ENCODE results near the gene ETFA.
"Not testable (repeated sequence)": the region's sequence is repeated elsewhere in the genome, so short reads cannot be mapped to it uniquely, and the experiment has no call there.

The ETFA gene

DNA sequence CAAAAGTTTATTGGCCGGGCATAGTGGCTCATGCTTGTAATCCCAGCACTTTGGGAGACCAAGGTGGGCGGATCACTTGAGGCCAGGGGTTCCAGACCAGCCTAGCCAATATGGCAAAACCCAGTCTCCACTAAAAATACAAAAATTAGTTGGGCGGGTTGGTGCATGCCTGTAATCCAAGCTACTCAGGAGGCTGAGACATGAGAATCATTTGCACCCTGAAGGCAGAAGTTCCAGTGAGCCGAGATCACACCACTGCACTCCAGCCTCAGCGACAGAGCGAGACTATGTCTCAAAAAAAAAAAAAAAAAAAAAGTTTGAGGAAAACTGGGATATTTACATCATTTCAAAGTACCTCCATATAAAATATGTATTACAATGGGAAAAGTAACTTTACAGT lies 40.4 kb downstream of the ETFA start:
- no peak for DNase-seq

DNA sequence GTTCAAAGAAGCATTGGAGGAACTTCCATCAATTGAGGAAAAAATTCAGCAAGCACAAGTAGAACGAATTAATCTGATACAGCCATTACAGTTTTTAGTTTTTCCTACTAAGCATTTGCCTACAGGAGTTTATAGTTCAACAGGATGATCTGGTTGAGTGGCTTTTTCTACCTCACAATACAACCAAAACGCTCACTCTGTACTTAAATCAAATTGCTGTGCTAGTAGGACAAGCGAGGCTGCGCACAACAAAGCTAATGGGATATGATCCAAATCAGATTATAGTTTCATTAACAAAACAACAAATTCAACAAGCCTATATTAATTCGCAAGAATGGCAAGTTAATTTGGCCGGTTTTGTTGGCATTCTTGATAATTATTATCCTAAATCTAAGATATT lies 44.2 kb downstream of the ETFA start:
- DNase-seq: no peak

DNA sequence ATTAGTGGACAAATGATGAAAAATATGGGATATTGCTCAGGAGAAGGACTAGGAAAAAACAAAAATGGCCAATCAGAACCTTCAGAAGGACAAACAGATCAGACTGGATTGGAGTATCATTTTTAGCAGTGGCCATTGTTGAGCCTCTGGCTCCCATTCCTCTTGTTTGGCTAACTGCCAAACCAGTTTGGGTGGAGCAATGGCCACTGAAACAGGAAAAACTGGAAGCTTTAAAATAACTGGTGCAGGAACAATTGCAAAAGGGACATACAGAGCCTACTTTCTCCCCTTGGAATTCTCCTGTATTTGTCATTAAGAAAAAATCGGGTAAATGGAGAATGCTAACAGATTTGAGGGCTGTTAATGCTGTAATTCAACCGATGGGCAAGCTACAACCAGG lies 45.5 kb downstream of the ETFA start:
- not testable (repeated sequence) for DNase-seq

DNA sequence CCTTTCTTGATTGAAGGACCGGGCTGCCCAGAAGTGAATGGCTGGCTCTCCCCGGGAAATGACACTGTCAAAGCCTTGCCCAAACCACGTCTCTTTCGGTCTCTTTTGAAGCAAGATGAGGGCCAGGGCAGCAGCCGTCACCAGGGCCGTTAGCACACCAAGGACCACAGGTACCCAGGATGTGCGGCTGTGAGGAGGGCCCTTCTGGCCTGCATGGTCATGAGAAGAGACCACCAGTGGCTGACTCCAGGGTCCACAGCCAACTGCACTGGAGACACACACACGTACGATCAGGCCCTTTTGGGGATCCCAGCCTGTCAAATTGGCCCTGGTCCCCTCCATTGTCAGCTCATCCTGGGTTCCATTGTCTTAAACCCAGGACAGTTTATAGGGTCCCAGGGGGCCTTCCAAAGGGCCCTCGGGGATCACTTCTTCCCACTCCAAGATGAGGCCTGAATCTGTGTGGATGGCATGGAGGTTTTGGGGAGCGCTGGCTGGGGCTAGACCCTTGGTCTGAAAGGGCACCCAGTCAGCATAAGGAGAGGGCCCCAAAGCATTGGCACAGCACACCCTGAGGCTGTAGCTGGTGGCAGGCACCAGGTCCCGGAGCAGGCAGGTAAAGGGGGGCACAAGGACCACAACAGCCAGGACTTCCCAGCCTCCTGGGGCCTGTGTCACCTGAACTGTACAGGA lies 50.9 kb downstream of the ETFA start:
- no peak for DNase-seq

DNA sequence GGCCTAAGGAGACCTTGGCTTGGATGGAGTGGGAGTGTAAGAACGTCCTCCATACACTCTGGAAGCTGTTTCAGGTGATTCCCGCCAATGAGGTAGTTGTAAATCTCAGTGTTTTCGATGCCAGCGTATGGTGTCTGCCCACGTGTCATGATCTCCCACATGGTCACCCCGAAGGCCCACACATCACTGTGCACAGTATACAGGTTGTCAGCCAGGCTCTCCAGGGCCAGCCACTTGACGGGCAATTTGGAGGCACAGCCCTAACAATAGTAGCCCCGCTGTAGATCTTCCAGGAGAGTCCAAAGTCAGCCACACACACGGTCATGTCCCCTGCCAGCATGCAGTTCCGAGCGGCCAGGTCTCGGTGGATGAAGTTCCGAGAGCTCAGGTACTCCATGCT lies 51.9 kb downstream of the ETFA start:
- DNase-seq: no peak

DNA sequence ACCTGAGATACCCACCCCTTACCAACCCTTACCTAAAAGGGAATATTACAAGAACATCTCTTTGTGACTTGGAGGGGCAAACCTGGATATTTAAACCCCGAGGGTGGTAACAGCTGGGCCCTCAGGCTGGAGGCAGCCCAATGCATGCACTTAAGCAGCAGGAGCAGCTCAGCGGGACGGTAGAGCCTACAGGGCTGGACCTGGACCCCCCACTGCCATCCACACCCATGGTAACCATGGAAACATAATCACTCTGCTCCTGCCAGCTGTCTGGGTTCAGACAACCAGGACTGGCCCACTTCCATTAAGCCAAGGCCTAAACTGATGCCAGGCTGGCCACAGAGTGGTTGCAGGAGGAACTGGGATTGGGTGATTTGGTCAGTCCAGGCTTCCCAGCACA lies 52.8 kb downstream of the ETFA start:
- DNase-seq: no peak

DNA sequence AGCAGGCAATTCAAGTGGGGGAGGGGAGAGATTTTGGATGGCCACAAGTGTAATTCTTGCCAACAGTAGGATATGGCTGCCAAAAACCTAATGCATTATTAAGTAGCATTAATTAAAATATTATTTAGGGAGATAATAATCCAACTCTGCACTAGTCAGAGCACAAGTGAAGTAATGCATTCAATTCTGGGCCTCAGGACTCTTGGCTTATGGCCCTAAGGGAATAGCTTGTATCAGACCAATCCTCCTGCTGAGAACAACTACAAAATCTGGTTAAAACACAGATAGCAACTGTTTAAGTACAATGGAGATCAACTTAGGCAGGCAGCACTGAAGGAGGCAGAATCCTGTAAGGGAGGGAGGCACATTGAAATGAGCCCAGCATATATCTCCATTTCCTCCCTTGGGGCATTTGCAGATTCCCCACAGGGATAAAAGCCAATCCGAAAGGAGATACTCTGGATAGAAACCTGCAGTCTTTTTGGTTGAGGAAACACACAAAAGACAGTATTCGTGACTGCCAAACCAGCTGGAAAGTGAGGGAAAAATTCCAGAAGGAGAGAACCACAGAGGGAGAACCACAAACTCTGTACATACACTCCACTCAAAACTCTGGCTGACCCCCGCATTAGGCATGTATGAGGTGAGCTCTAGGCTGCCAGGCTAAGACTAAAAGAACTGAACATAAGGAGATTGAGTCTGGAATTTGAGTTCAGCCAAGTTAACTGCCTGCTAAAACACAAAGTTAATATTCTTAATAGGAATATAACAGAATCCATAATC lies 57.4 kb downstream of the ETFA start:
- DNase-seq: no peak

DNA sequence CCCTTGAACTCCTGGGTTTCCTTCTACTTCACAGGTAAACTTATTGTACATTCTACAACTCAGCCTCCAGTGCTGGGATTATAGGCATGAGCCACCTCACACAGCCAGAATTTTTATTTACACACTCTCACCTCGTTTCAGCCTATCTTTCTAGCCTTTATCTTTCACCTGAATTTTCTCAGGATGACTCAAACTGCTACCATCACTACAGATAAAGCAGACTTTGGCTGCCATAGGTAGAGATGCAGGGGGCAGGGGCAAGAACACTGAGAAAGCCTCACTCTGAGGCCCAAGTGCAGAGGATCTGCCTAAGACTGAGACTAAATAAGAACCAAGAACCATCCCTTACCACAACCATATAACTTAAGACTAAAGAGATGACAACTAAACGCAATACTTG lies 59.0 kb downstream of the ETFA start:
- DNase-seq: no peak

DNA sequence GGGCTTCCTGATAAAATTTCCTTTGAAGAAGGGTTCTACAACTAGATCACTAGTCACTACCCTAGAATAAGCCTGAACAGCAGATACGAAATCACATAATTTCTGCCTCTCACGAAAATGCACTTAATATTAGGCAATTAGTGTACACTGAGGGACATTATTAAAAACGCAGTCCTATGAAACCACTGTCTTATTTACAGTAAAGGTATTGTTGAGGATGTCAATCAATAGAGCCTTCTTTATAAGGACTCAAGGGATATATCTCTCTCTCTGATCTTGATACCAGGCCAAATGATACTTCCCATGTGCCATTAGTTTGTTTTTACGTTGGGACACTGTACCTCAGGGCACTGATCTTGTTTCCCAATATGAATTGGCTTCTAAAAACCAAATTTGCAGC lies 59.6 kb downstream of the ETFA start:
- no peak for DNase-seq

DNA sequence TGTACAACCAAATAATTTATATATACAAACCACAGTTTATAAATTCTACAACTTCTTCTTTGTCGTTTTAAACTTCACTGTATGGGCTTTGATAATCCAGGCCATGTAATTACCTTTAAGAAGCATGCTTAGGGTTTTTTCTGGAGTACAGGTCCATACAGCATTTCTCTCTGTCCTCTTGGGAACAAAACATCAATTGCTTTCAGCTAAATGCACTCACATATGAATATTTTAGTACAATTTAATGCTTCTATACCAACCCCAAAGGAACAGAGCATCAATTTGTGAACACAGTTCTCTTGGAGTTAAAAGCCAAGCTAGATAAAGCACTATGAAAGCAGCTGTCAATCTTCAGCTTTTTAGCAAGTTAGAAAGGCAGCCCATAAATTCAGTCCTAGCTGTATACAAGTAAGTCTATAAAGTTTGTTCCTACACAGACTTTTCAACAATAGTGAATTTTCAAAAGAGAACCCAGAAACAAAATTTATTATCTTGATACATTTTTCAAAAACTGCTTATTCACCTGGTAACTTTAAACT lies 66.1 kb downstream of the ETFA start:
- peak; percentile 19 for DNase-seq

DNA sequence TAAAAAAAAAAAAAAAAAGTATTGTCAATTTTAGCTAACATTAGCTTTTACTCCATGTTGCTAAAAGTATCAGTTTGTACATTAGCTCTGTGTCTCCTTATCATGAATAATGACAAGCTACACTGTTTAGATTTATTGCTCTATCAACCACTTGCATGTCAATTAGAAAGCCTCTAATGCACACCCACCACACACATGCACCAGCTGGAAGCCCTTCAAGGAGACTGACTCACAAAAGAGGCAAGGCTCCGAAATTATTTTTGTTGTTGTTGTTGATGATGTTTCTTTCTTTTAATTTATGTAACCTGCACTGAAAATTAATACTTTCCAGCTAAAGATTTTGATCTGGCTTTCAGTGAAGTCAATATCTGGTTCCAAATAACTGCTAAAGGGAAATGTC lies 71.5 kb downstream of the ETFA start:
- peak; percentile 59 for DNase-seq

DNA sequence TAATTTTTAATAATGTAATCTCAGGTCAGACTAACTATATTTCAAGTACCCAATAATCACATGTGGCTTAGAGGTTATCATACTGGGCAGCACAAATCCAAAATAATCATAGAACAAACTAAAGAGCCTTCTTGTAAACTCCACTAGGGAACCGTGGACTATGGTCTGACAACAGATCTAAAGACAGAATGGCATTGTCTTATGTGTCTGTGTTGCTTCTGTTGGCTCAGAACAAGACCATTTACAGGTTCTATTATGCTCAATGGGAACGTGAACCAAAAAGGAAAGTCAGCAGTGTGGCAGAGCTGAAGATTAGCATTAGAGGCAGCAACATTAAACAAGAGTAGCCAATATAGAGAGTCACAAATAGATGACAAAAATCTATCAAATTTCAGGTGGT lies 74.9 kb downstream of the ETFA start:
- DNase-seq: no peak

DNA sequence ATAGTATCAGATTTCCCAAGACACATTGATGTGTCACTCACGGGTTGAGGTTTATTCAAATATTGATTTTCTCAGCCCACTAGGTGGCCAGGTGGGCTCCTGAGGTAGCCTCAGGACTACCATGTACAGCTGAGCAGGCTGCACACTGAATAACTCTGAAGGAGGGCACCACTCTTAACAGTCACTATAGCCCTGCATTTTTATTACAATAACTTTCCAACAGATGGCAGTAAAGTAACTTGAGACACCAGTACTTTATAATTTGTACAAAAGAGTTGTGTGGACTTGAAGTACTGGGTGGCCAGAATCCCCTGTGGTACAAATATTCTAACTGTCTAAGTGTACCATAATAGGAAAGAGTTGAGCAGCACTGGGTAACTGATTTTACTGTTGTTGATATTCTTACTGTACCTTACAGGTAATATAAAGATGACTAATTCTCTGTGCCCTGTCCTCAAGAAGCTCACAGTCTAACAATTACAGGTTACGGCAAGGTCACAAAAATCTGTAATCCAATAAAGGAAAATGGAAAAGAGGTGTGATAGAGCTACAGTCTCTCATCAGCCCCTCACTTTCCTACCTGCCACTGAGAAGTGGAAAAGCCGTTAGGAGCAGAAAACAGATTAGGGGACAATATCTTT lies 76.0 kb downstream of the ETFA start:
- DNase-seq: peak; percentile 8

DNA sequence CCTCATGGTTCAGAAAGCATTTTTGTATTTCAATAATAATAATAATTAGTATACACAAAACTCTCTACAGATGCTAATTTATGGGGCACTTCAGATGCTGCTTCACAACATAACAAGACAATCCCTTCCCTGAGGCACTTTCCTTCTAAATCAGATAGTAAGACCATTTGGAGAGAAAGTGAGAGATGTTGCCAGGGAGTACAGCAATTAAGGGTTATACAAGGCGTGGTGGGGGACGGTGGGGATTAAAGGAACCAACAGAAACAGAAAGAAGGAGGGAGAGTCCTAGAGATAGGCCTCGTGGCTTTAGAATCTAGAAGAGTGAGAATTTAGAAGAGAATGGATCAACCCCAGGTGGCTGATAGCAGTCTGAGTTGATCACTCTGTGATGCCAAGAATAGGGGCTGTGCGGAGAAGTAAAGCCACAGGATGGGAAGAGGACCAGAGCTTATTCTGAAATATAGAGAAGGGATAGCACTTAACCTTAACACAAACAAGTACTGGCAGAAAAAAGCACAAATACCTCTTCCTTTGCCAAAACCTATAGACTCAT lies 76.9 kb downstream of the ETFA start:
- DNase-seq: peak; percentile 16

DNA sequence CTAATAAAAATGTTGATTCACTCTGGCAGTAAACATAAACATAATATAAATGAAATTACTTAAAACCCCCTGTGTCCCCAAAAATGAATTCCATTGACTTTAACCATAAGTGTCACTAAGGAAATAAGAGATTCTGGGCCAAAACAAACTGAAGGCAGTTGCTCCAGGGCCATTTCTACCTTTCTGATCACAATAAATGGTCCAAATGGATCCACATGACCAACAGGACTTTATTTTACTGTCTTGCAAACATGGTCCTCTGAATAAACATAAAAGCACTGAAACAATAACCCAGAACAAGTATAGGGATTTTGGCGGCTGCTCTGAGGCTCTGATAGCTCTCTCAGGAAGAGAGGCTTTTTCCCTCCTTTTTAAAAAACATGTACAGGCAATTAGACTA lies 77.3 kb downstream of the ETFA start:
- no peak for DNase-seq

DNA sequence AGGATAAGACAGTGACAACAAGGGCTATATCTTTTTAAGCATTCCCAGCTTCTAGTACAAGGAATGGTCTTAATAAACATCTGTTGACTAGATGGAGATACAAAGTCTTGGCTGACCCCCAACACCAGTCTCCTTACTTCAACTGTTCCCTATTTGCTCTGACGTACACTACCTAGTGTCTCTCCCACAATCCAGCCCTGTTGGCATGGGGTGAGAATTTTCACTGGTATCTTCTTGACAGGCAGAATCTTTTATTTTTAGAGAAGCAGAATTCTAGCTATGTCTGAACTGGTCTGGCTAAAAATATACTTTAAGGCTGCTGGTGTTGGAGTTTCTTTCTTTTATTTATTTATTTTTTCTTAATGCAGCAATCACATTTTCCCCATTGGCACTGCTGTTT lies 82.0 kb downstream of the ETFA start:
- DNase-seq: no peak

DNA sequence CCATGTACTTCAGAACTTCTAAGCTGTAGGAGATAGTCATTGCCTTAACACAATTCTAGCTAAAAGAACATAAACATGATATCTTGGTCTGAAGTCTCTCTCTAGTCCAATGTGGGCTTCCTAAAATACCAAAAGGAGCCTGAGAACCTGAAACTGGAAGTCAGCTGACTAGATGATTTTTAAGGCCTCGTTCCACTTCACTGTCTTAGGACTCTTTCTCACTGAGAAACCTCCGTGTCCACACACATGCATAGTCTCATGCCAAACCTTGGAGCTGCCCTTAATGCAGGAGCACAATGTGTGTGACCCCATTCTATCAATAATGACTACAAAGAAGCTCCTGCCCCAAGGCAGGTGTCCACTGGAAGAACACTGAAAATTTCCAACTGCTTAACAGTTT lies 87.7 kb downstream of the ETFA start:
- DNase-seq: no peak

DNA sequence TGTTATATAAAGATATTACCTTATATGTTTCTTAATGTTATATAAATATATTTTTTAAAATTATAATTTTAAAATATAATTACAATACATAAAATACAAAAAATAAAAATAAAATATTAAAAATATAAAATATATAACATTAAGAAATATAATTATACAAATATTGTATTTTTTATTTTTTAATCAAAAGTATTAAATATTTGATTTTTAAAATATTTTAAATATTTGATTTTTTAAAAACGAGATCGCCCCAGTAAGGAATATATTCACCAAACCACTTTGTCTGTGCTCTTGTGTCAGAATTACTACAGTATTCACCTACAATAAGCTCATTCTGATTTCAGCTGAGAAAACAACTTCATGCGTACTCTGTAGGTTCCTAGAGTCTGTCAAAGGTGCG lies 89.1 kb downstream of the ETFA start:
- DNase-seq: no peak

DNA sequence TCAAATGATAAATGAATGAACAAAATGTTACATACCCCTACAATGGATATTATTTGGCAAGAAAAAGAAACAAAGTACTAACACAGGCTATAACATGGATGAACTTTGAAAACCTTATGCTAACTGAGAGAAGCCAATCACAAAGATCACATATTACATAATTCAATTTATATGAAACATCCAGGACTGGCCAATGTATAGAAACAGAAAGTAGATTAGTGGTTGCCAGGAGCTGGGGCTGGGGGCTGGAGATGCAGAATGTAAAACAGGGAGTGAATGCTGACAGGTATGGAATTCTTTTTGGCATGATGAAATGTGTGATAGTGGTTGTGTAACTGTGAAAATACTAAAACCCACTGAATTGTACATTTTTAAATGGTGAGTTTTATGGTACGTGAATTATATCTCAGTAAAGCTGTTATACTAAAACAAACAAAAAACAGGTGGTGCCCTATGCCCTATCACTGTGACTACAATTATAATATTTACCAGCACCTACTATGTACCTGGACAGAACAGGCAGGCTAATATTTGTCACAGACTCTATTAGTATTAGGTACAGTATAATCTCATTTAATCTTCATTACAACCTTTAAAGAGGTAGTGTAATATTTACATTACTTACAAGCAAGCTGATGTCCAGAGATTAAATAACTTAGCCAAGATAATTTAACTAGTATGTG lies 90.0 kb downstream of the ETFA start:
- no peak for DNase-seq

DNA sequence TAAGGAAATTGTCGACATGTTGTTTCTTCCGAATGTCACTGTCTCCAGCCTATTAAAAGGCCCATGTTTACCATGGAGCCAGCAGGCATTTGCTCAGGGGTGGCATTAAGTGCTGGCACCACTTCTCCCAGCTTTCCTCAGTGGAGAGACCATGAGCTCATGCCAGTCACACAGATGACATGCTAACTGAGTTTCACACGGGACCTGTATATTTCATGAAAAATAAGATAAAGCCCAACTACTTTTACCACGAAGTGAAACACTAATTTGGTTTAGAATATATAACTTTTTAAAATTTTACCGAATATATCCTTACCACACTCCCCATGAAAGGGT lies 93.4 kb downstream of the ETFA start:
- no peak for DNase-seq

DNA sequence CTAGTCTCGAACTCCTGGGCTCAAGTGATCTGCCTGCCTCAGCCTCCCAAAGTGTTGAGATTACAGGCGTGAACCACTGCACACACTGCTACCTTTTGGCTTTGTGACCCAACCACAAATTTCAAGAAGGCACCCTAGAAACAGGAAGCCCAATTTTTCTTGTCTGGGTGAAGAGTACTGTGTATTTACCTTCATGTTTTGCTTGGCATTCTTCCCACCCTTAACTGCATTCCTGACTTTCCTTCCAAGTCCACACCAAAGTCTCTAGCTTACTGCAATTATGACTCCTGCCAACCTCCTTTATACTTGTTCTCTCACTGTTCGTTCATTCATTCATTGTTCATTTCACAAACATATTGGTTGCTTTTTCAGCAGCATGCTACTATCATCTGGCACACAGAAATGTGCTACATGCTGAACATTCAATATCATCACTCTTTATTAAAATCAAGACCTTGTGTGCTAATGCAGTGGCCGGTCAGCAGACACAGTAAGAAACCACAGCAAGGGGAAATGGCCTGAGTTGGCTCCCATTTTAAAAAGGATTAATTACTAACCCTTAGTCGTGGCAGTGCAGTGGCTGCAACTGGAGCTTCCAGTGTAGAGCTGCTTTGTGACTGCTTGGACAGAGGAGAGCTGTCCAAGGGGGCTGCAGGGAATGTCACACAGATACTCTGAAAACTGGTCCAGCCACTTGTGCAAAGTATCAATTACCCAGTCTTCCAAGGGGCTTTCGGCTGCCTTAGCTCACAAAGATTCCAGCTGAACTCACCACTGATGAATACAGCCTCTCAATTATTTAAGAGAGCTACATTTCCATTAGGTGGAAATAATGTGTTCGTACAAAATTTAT lies 94.0 kb downstream of the ETFA start:
- DNase-seq: no peak

DNA sequence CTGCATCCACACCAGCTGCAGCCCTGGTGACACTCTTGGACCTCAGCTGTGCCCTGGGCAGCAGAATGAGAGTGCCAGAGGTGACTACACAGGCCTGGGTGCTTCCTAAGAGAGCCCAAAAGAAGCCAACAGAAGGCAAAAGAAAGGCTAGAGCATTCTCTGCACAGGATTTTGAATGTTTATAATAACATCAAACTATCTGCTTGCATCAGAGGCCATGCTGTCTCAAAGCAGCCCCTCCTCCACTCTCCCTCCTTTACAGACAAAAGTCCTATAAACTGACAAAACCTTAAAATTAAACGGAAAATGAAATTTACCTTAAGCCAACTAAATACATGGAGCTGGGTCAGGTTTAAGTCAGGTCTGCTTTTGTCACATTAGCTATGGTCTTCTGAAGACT lies 95.6 kb downstream of the ETFA start:
- no peak for DNase-seq

All from NCI-H1436 treated with DMSO at 0.1 percent for 48 hours (cell line).